Loucy (cell line): ENCODE results near the gene RBMX2.
A peak's percentile ranks its signal among the peaks of the same experiment; 100 is the strongest.
"Not testable (repeated sequence)": the region's sequence is repeated elsewhere in the genome, so short reads cannot be mapped to it uniquely, and the experiment has no call there.

Source experiments
- H2AFZ ChIP-seq: fragments of 200-600 bp; sonication (generic); 2 replicates; pipeline ENCODE4 v1.6.0; 2016; ENCODE audit warnings: antibody characterized with exemption, mild to moderate bottlenecking, low read length, moderate library complexity
- H3F3A ChIP-seq: fragments of 200-600 bp; 2 replicates; pipeline ENCODE4 v1.6.0; 2016; ENCODE audit warnings: antibody characterized with exemption, low read depth, mild to moderate bottlenecking
- H3K27me3 ChIP-seq: fragments of 200-600 bp; sonication (generic); 2 replicates; pipeline ENCODE4 v1.6.1; 2014; ENCODE audit warnings: low read length, mild to moderate bottlenecking; ENCODE audit not compliant: insufficient read depth, poor library complexity, severe bottlenecking
- H3K36me3 ChIP-seq: fragments of 200-600 bp; sonication (generic); 2 replicates; pipeline ENCODE4 v1.6.1; 2016; ENCODE audit warnings: low read length; ENCODE audit not compliant: insufficient read depth
- H3K4me1 ChIP-seq: fragments of 200-600 bp; sonication (generic); 2 replicates; pipeline ENCODE4 v1.5.1; 2014; ENCODE audit warnings: low read length, mild to moderate bottlenecking; ENCODE audit not compliant: insufficient read depth, poor library complexity, severe bottlenecking
- H3K4me2 ChIP-seq: fragments of 200-600 bp; sonication (generic); 2 replicates; pipeline ENCODE4 v1.6.0; 2014; ENCODE audit warnings: antibody characterized with exemption, low read length, low read depth, mild to moderate bottlenecking; ENCODE audit not compliant: poor library complexity, severe bottlenecking
- H3K4me3 ChIP-seq: fragments of 200-600 bp; sonication (generic); 2 replicates; pipeline ENCODE4 v1.5.1; 2014; ENCODE audit warnings: low read length, mild to moderate bottlenecking, mixed read lengths; ENCODE audit not compliant: poor library complexity, severe bottlenecking
- H3K79me2 ChIP-seq: fragments of 200-600 bp; sonication (generic); 2 replicates; pipeline ENCODE4 v1.6.1; 2014; ENCODE audit warnings: low read length; ENCODE audit not compliant: insufficient read depth
- H3K9ac ChIP-seq: fragments of 200-600 bp; sonication (generic); 2 replicates; pipeline ENCODE4 v1.6.0; 2014; ENCODE audit warnings: mild to moderate bottlenecking, low read depth, low read length, moderate library complexity; ENCODE audit not compliant: poor library complexity, severe bottlenecking
- H3K9me2 ChIP-seq: fragments of 200-600 bp; sonication (generic); replicated peaks from 2 replicates; pipeline ENCODE4 v1.6.1; 2016; ENCODE audit warnings: low read depth, low read length, mixed read lengths
- H3K9me3 ChIP-seq: fragments of 200-600 bp; sonication (generic); 2 replicates; pipeline ENCODE4 v1.6.1; 2014; ENCODE audit warnings: mild to moderate bottlenecking, antibody characterized with exemption, low read length, low read depth; ENCODE audit not compliant: insufficient read depth
- H4K20me1 ChIP-seq: fragments of 200-600 bp; sonication (generic); 2 replicates; pipeline ENCODE4 v1.6.0; 2014; ENCODE audit warnings: antibody characterized with exemption, low read length, mild to moderate bottlenecking; ENCODE audit not compliant: insufficient read depth, poor library complexity, severe bottlenecking
- CTCF ChIP-seq: fragments of 200-600 bp; sonication (generic); conservative IDR thresholded peaks from 2 replicates; pipeline ENCODE4 v1.5.1; 2014; ENCODE audit warnings: mild to moderate bottlenecking, antibody characterized with exemption, low read length
- EZH2phosphoT487 ChIP-seq: fragments of 200-600 bp; IDR thresholded peaks from 2 replicates; pipeline ENCODE4 v1.6.1; 2018; ENCODE audit warnings: antibody characterized with exemption, mild to moderate bottlenecking, moderate library complexity, borderline replicate concordance

The RBMX2 gene

GRCh38 chrX:130401415-130402207 lies at the start of gene RBMX2:
TSS of gene RBMX2 (plus strand) at chrX:130401987. CDS start at chrX:130402033, 46 bp downstream.
- Histone ChIP-seq H3K27me3 (peaks cover 39% of the 10 kb centered on the region), H3F3A (no peaks in the 10 kb centered on the region), H3K4me2 (peak within 1 kb of the TSS; percentile 78), H4K20me1 (no peaks in the 10 kb centered on the region), H3K9me3 (no peaks in the 10 kb centered on the region), H3K9me2 (no peaks in the 10 kb centered on the region), H3K4me3 (peak within 1 kb of the TSS; percentile 74), H2AFZ (peak within 1 kb of the TSS; percentile 83), H3K9ac (peak within 1 kb of the TSS; percentile 70), H3K79me2 (peaks cover 22% of the 10 kb centered on the region), H3K36me3 (no peaks in the 10 kb centered on the region), H3K4me1 (peaks cover 5% of the 10 kb centered on the region)
- TF ChIP-seq CTCF: no peak
- TF ChIP-seq EZH2phosphoT487: no peak

GRCh38 chrX:130352050-130352449 lies 49.7 kb upstream of the RBMX2 start:
- not testable (repeated sequence) for H3K4me3 ChIP-seq, H2AFZ ChIP-seq, H3K4me2 ChIP-seq, H3F3A ChIP-seq, H3K36me3 ChIP-seq, H3K9ac ChIP-seq, H3K4me1 ChIP-seq, H3K9me2 ChIP-seq, H4K20me1 ChIP-seq, H3K9me3 ChIP-seq, H3K27me3 ChIP-seq, H3K79me2 ChIP-seq

- H3K4me2 ChIP-seq: no peak overlapping the region
- no peak overlapping the region for H2AFZ ChIP-seq
- no peaks in the 10 kb centered on the region for H3K4me1 ChIP-seq
- no peaks in the 10 kb centered on the region for H4K20me1 ChIP-seq
- H3F3A ChIP-seq: no peaks in the 10 kb centered on the region
- no peaks in the 10 kb centered on the region for H3K9me2 ChIP-seq
- no peaks in the 10 kb centered on the region for H3K9me3 ChIP-seq
- H3K4me3 ChIP-seq: no peak overlapping the region
- no peaks in the 10 kb centered on the region for H3K79me2 ChIP-seq
- H3K27me3 ChIP-seq: no peaks in the 10 kb centered on the region
- no peak for TF ChIP-seq CTCF
- no peak overlapping the region for H3K9ac ChIP-seq
- no peaks in the 10 kb centered on the region for H3K36me3 ChIP-seq
These were observed 25.7 kb upstream of the RBMX2 start for GRCh38 chrX:130376077-130376476.
